Fibroblast of gingiva (primary cell): ENCODE data around the gene SLC39A9.
"Not testable (repeated sequence)": the region's sequence is repeated elsewhere in the genome, so short reads cannot be mapped to it uniquely, and the experiment has no call there.

Source experiments
- DNase-seq: peaks from one replicate; pipeline ENCODE4 v3.0.0-alpha.2; 2011; ENCODE audit warnings: low read depth

The SLC39A9 gene

GRCh38 chr14:69475194-69475818, 76.8 kb downstream of the SLC39A9 start:
- no peak for DNase-seq

GRCh38 chr14:69476824-69477450, 78.4 kb downstream of the SLC39A9 start:
- not testable (repeated sequence) for DNase-seq

GRCh38 chr14:69478055-69478454, 79.6 kb downstream of the SLC39A9 start:
- DNase-seq = not testable (repeated sequence)

- no peak for DNase-seq
Measured at GRCh38 chr14:69479696-69480095, 81.2 kb downstream of the SLC39A9 start.

- DNase-seq = no peak
Measured at GRCh38 chr14:69480136-69480535, 81.6 kb downstream of the SLC39A9 start.

GRCh38 chr14:69481815-69482568, 83.5 kb downstream of the SLC39A9 start:
- no peak for DNase-seq

- no peak for DNase-seq
Measured at GRCh38 chr14:69483765-69484443, 85.4 kb downstream of the SLC39A9 start.

GRCh38 chr14:69484444-69485314, 86.2 kb downstream of the SLC39A9 start, which contains the start of gene PLEKHD1:
TSS of gene PLEKHD1 (plus strand) at chr14:69484728. CDS start at chr14:69484966, 238 bp downstream.
- no peak for DNase-seq

GRCh38 chr14:69485315-69485660, 86.8 kb downstream of the SLC39A9 start:
- DNase-seq = no peak

- no peak for DNase-seq
Measured at GRCh38 chr14:69485701-69486100, 87.2 kb downstream of the SLC39A9 start.

GRCh38 chr14:69487226-69487625, 88.7 kb downstream of the SLC39A9 start:
- no peak for DNase-seq

- DNase-seq = no peak
Measured at GRCh38 chr14:69487771-69488170, 89.3 kb downstream of the SLC39A9 start.

GRCh38 chr14:69489495-69489894, 91.0 kb downstream of the SLC39A9 start:
- no peak for DNase-seq

GRCh38 chr14:69490219-69490918, 91.9 kb downstream of the SLC39A9 start:
- no peak for DNase-seq

- DNase-seq = no peak
Measured at GRCh38 chr14:69491193-69491592, 92.7 kb downstream of the SLC39A9 start.

GRCh38 chr14:69493038-69493437, 94.5 kb downstream of the SLC39A9 start:
- DNase-seq = no peak

- DNase-seq = no peak
Measured at GRCh38 chr14:69493791-69494190, 95.3 kb downstream of the SLC39A9 start.

- no peak for DNase-seq
Measured at GRCh38 chr14:69495341-69495921, 96.9 kb downstream of the SLC39A9 start.

GRCh38 chr14:69497866-69498265, 99.4 kb downstream of the SLC39A9 start:
- not testable (repeated sequence) for DNase-seq

GRCh38 chr14:69498286-69498685, 99.8 kb downstream of the SLC39A9 start:
- DNase-seq = not testable (repeated sequence)

- DNase-seq = no peak
Measured at GRCh38 chr14:69499436-69499835, 100.9 kb downstream of the SLC39A9 start.
